Common myeloid progenitor, CD34-positive (primary cell): Measurements from ENCODE around the gene SMCO1.
"Not testable (repeated sequence)": the region's sequence is repeated elsewhere in the genome, so short reads cannot be mapped to it uniquely, and the experiment has no call there.

Experiments used
- CTCF ChIA-PET: fragments of 350-600 bp; sonication (Branson Sonifier 250); formaldehyde crosslinking; loops from one replicate; lab custom pipeline; 2021; ENCODE audit warnings: antibody characterized with exemption; lab: Charles Lee
- POLR2A ChIA-PET: fragments of 350-600 bp; sonication (Branson Sonifier 250); formaldehyde crosslinking; loops from one replicate; lab custom pipeline; 2021; ENCODE audit warnings: antibody characterized with exemption; lab: Charles Lee
- DNase-seq, 3 donors: peaks; one replicate each; pipeline versions ENCODE4 v3.0.0 to v3.0.0-alpha.2; 2013
- H3K27ac ChIP-seq, 2 experiments: 1 replicate in 1 of 2; 2 replicates in 1 of 2; pipeline ENCODE4 v1.7.0; 2013; ENCODE audit warnings: inconsistent platforms in 2 of 2, low read length in 2 of 2, mild to moderate bottlenecking in 2 of 2, low read depth in 1 of 2, moderate library complexity in 1 of 2; ENCODE audit not compliant: severe bottlenecking in 2 of 2, insufficient read depth in 1 of 2, poor library complexity in 1 of 2
- H3K27me3 ChIP-seq, 5 experiments: replicated peaks in 2 of 5; 1 replicate in 3 of 5; 2 replicates in 2 of 5; pipeline versions ENCODE4 v1.6.1 to v1.7.0; 2013; ENCODE audit warnings: low read length in 4 of 5, mild to moderate bottlenecking in 2 of 5, moderate library complexity in 2 of 5, inconsistent platforms in 1 of 5; ENCODE audit not compliant: insufficient read depth in 5 of 5, control insufficient read depth in 4 of 5
- H3K36me3 ChIP-seq, 4 experiments: 1 replicate in 2 of 4; 2 replicates in 2 of 4; pipeline versions ENCODE4 v1.6.1 to v1.7.0; 2013; ENCODE audit warnings: low read length in 3 of 4, control low read depth in 1 of 4, mild to moderate bottlenecking in 1 of 4; ENCODE audit not compliant: control insufficient read depth in 4 of 4, insufficient read depth in 4 of 4
- H3K4me1 ChIP-seq, 4 experiments: 1 replicate in 3 of 4; 2 replicates in 1 of 4; pipeline versions ENCODE4 v1.6.1 to v1.7.1; 2013; ENCODE audit warnings: low read length in 3 of 4, mild to moderate bottlenecking in 3 of 4, control low read depth in 1 of 4, inconsistent platforms in 1 of 4, moderate library complexity in 1 of 4; ENCODE audit not compliant: control insufficient read depth in 4 of 4, insufficient read depth in 4 of 4; ENCODE audit errors: control extremely low read depth in 1 of 4
- H3K4me3 ChIP-seq, 7 experiments: 1 replicate in 4 of 7; 2 replicates in 3 of 7; pipeline versions ENCODE4 v1.5.1 to v1.7.0; 2013; ENCODE audit warnings: mild to moderate bottlenecking in 7 of 7, low read length in 6 of 7, moderate library complexity in 6 of 7, inconsistent platforms in 2 of 7, low read depth in 2 of 7, control low read depth in 1 of 7; ENCODE audit not compliant: insufficient read depth in 4 of 7, control insufficient read depth in 1 of 7; ENCODE audit errors: extremely low read depth in 1 of 7
- H3K9me3 ChIP-seq, 5 experiments: 1 replicate in 4 of 5; 2 replicates in 1 of 5; pipeline versions ENCODE4 v1.6.1 to v1.7.1; 2013; ENCODE audit warnings: low read length in 4 of 5, mild to moderate bottlenecking in 2 of 5, inconsistent platforms in 1 of 5, low read depth in 1 of 5, moderate library complexity in 1 of 5; ENCODE audit not compliant: control insufficient read depth in 4 of 5, insufficient read depth in 2 of 5; ENCODE audit errors: control extremely low read depth in 1 of 5
- WGBS: methylation state at CpG from one replicate; pipeline ENCODE4 v1.1.5; 2013; ENCODE audit not compliant: insufficient coverage; 5-methylcytosine and 5-hydroxymethylcytosine counted together

SMCO1 gene

GRCh38 chr3:196486263-196486662 is 28.9 kb downstream of the SMCO1 start:
- H3K4me1 ChIP-seq = no peaks in the 10 kb centered on the region
- CTCF ChIA-PET = interaction anchor here (0.7 to 7.5 kb wide), 18 partner anchors 8 to 257 kb away, joined by 3 to 49 read pairs (median 4); partner anchors contain the start of genes FBXO45 and WDR53
- no peaks in the 10 kb centered on the region for H3K27me3 ChIP-seq
- H3K36me3 ChIP-seq = peaks cover 13 to 60% (median 39%) of the 10 kb centered on the region in 4 experiments
- DNase-seq = peak; percentile 45 to 68 (median 68)
- WGBS = 88% methylated on average over 6 of the region's 8 CpGs
- POLR2A ChIA-PET = interaction anchor here (0.6 to 1.2 kb wide), 3 partner anchors 16 to 239 kb away, joined by 3 to 5 read pairs (median 4); no protein-coding TSS in a partner anchor
- no peak overlapping the region for H3K27ac ChIP-seq
- no peak overlapping the region for H3K4me3 ChIP-seq
- H3K9me3 ChIP-seq = no peaks in the 10 kb centered on the region

DNA sequence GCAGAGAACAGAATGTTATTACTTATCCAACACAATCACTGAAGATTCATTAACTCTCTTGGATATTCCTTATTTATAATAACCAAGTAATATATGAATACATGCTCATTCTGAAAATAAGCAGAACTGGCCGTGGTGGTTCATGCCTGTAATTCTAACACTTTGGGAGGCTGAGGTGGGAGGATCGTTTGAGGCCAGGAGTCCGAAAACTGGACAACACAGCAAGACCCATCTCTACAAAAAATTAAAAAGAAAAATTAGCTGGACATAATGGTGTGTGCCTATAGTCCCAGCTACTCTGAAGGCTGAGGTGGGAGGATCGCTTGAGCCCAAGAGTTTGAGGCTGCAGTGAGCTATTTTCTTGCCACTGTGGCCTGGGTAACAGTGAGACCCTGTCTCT is 37.5 kb downstream of the SMCO1 start:
- H3K4me1 ChIP-seq = no peaks in the 10 kb centered on the region
- no peaks in the 10 kb centered on the region for H3K9me3 ChIP-seq
- no peaks in the 10 kb centered on the region for H3K27me3 ChIP-seq
- CTCF ChIA-PET = interaction anchor here (1.1 to 2.2 kb wide), 2 partner anchors 9 to 14 kb away, joined by 3 to 9 read pairs; no protein-coding TSS in a partner anchor
- peaks cover 14 to 70% (median 35%) of the 10 kb centered on the region in 4 experiments for H3K36me3 ChIP-seq
- no peak for DNase-seq
- H3K27ac ChIP-seq = no peak overlapping the region
- H3K4me3 ChIP-seq = no peak overlapping the region
- WGBS = 100% methylated on average over 1 of the region's 4 CpGs
- POLR2A ChIA-PET = interaction anchor here (1.5 kb wide), 1 partner anchor 20 kb away, joined by 3 read pairs; no protein-coding TSS in a partner anchor

DNA sequence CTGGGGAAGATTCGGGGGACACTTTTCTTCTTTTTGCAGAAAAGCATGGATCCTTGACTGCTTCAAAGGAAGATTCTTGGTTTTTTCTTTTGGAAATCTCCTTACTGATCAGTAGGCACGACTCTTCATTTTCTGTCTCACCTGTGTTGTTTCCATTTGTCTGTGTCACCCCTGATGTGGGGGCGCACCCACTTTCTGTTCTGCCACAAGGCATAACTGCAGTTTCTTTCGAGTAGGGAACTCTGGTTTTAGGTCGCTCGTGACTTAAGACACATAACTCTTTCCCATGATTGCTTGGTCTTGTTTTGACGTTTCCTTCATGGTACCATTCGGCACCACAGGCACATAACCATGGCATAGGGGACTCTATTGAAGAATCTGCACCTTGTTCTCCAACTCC is 42.9 kb downstream of the SMCO1 start:
- ChIA-PET CTCF (no interaction called here), POLR2A (no interaction called here)
- Histone ChIP-seq H3K27ac (no peak overlapping the region), H3K27me3 (no peaks in the 10 kb centered on the region), H3K36me3 (peaks cover 19 to 63% (median 39%) of the 10 kb centered on the region in 4 experiments), H3K4me3 (no peak overlapping the region), H3K4me1 (no peaks in the 10 kb centered on the region), H3K9me3 (no peaks in the 10 kb centered on the region)
- 96% methylated on average over 7 of the region's 8 CpGs for WGBS
- DNase-seq = no peak

GRCh38 chr3:196471551-196471950 is 43.6 kb downstream of the SMCO1 start:
- Histone ChIP-seq H3K27ac (no peak overlapping the region), H3K27me3 (no peaks in the 10 kb centered on the region), H3K36me3 (peaks cover 17 to 57% (median 37%) of the 10 kb centered on the region in 4 experiments), H3K4me3 (no peak overlapping the region), H3K4me1 (no peaks in the 10 kb centered on the region), H3K9me3 (no peaks in the 10 kb centered on the region)
- no CpG with 5 or more reads among the region's 2 CpGs for WGBS
- no peak for DNase-seq
- CTCF ChIA-PET = interaction anchor here (0.6 to 1.0 kb wide), 3 partner anchors 18 to 39 kb away, joined by 3 to 4 read pairs (median 3); partner anchors contain the start of gene UBXN7
- POLR2A ChIA-PET = no interaction called here

DNA sequence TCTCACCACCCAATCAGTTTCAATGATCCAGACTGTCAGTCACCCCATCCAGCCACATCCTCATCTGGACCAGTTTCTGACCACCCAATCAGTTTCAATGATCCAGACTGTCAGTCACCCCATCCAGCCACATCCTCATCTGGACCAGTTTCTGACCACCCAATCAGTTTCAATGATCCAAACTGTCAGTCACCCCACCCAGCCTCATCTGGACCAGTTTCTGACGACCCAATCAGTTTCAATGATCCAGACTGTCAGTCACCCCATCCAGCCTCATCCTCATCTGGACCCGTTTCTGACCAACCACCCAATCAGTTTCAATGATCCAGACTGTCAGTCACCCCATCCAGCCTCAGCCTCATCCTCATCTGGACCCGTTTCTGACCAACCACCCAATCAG is 45.0 kb downstream of the SMCO1 start:
- not testable (repeated sequence) for H3K27me3 ChIP-seq, DNase-seq, H3K27ac ChIP-seq, H3K4me1 ChIP-seq, H3K9me3 ChIP-seq, H3K4me3 ChIP-seq
- WGBS = 95% methylated on average over 2 of the region's 3 CpGs
- POLR2A ChIA-PET = interaction anchor here (0.6 kb wide), 1 partner anchor 13 kb away, joined by 4 read pairs; no protein-coding TSS in a partner anchor
- CTCF ChIA-PET = interaction anchor here (1.5 kb wide), 1 partner anchor 11 kb away, joined by 3 read pairs; no protein-coding TSS in a partner anchor
- peaks cover 17 to 55% (median 36%) of the 10 kb centered on the region in 4 experiments for H3K36me3 ChIP-seq

DNA sequence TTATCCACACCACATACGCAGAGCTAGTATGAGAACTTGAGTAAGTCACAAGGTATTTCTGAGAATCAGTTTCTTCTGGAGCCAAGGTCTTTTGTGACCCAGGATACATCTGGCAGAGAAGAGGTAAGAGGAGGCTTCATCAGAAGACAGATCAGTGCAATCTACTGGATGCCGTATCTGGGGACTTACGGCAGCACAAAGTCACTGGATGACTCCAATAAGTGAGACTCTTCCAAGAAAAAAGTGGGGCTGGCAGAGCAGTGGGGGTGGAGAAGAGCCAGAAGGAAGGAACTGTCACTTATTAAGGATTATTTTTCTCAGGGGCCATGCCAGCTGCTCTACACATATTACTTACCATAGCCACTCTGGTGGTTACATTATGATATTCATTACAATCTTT is 51.3 kb downstream of the SMCO1 start:
- Histone ChIP-seq H3K27ac (no peak overlapping the region), H3K36me3 (peaks cover 0 to 9% (median 6%) of the 10 kb centered on the region in 4 experiments), H3K27me3 (no peaks in the 10 kb centered on the region), H3K4me1 (no peaks in the 10 kb centered on the region), H3K4me3 (no peak overlapping the region), H3K9me3 (no peaks in the 10 kb centered on the region)
- ChIA-PET POLR2A (no interaction called here), CTCF (interaction anchor here (1.4 kb wide), 1 partner anchor 14 kb away, joined by 3 read pairs; no protein-coding TSS in a partner anchor)
- DNase-seq = no peak
- WGBS = 100% methylated on average over 2 of the region's 3 CpGs

DNA sequence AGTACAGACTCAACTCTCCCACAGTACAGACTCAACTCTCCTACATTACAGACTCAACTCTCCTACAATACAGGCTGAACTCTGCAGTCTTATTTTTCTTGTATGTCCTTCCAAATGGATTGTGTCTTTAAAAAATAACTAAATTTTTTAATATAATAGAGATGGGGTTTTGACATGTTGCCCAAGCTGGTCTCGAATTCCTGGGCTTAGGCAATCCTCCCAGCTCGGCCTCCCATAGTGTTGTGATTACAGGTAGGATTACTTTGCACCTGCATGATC is 51.7 kb downstream of the SMCO1 start:
- H3K9me3 ChIP-seq = no peaks in the 10 kb centered on the region
- no peak overlapping the region for H3K4me3 ChIP-seq
- ChIA-PET CTCF (interaction anchor here (1.4 kb wide), 1 partner anchor 14 kb away, joined by 3 read pairs; no protein-coding TSS in a partner anchor), POLR2A (no interaction called here)
- DNase-seq = no peak
- H3K4me1 ChIP-seq = no peaks in the 10 kb centered on the region
- peaks cover 0 to 7% (median 4%) of the 10 kb centered on the region in 4 experiments for H3K36me3 ChIP-seq
- H3K27me3 ChIP-seq = no peaks in the 10 kb centered on the region
- no CpG with 5 or more reads among the region's 2 CpGs for WGBS
- no peak overlapping the region for H3K27ac ChIP-seq
